Measurements from ENCODE around the gene RAD18. TPM values are rescaled to one million over a fixed set of nuclear protein-coding genes. Genes with fewer than 3 reads are reported as not detected.
A peak's percentile ranks its signal among the peaks of the same experiment; 100 is the strongest.

Gene RAD18
- total and polyA plus RNA-seq, 2 experiments from 2014 or later = 14.3 to 17.5 TPM

- peak; percentile 46 for DNase-seq
- Histone ChIP-seq H3K27me3 (replicated peaks; ENCODE audit: insufficient read depth) (no peaks in the 10 kb centered on the region), H3F3A (ENCODE audit: insufficient read depth) (peaks cover 53% of the 10 kb centered on the region), H3K9me3 (ENCODE audit: low read depth) (no peaks in the 10 kb centered on the region), H3K27ac (peak overlapping the region; percentile 68), H3K36me3 (ENCODE audit: low read depth) (peaks cover 7% of the 10 kb centered on the region), H3K4me3 (no peak overlapping the region), H3K9me2 (ENCODE audit: insufficient read depth) (no peaks in the 10 kb centered on the region), H3K9ac (0 out of 2 replicates have a peak overlapping the region, but pooled peaks have one; percentile 1), H2AFZ (no peak overlapping the region), H3K4me1 (ENCODE audit: insufficient read depth) (peaks cover 66% of the 10 kb centered on the region), H3K79me2 (ENCODE audit: insufficient read depth) (no peaks in the 10 kb centered on the region), H4K20me1 (ENCODE audit: insufficient read depth) (no peaks in the 10 kb centered on the region), H3K4me2 (ENCODE audit: unreplicated experiment) (peak overlapping the region; percentile 20)
- TF ChIP-seq EZH2phosphoT487 (IDR thresholded peaks at IDR 0.05; ENCODE audit: insufficient read depth, low read depth) (no peak), EZH2 (IDR thresholded peaks at IDR 0.05; ENCODE audit: insufficient read depth, poor library complexity, severe bottlenecking) (no peak)
- in situ Hi-C loops (cut with MboI) = no loop called here
Observed at GRCh38 chr3:8885536-8886316, 77.5 kb downstream of the RAD18 start.

DNA sequence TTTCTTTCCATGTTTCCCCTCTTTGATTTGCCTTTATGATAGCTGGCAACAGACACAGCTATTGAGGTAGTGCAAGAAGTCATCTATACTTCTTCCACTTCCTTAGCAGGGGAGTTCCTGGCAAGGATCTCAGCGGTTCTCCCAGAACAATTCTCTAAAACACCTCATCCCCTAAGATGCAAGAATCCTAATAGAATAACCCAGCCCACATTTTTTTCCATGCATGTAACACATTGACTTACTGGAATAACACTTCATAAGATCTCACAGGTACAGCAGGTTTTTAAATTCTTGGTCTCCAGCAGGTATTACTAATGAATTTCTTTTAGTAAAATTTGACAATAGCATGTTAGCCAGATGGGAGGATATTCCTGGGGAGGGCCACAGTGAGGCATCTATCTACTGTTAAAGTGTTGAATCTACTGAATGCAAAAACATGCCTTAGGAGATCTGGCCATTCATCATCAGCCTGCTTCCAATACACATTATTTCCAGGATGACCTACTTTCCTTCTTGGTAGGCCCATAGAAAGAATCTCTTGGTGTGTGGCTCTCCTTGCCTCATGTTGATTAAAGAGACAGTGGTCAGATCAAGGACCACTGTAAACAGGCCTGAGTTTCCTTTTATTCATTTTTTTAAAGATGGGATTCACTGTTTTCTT, 78.5 kb downstream of the RAD18 start:
- H3K27me3 ChIP-seq (replicated peaks; ENCODE audit: insufficient read depth) = no peaks in the 10 kb centered on the region
- H3K4me3 ChIP-seq = no peak overlapping the region
- WGBS, 2 experiments (ENCODE audit: low coverage in 1 of 2, low lambda C conversion rate in 2 of 2, missing lambda C conversion rate in 2 of 2) = 96 to 97% methylated on average over 1 of the region's 1 CpG
- no peaks in the 10 kb centered on the region for H3K79me2 ChIP-seq (ENCODE audit: insufficient read depth)
- no peak overlapping the region for H3K4me2 ChIP-seq (ENCODE audit: unreplicated experiment)
- H3K9me3 ChIP-seq (ENCODE audit: low read depth) = no peaks in the 10 kb centered on the region
- no peak overlapping the region for H3K27ac ChIP-seq
- no peaks in the 10 kb centered on the region for H3K9me2 ChIP-seq (ENCODE audit: insufficient read depth)
- no peaks in the 10 kb centered on the region for H4K20me1 ChIP-seq (ENCODE audit: insufficient read depth)
- DNase-seq = no peak
- H2AFZ ChIP-seq = no peak overlapping the region
- peaks cover 44% of the 10 kb centered on the region for H3F3A ChIP-seq (ENCODE audit: insufficient read depth)
- peaks cover 7% of the 10 kb centered on the region for H3K36me3 ChIP-seq (ENCODE audit: low read depth)
- TF ChIP-seq EZH2phosphoT487 (IDR thresholded peaks at IDR 0.05; ENCODE audit: insufficient read depth, low read depth) = no peak
- TF ChIP-seq EZH2 (IDR thresholded peaks at IDR 0.05; ENCODE audit: insufficient read depth, poor library complexity, severe bottlenecking) = no peak
- no peak overlapping the region for H3K9ac ChIP-seq
- in situ Hi-C loops (cut with MboI) = no loop called here
- H3K4me1 ChIP-seq (ENCODE audit: insufficient read depth) = peaks cover 56% of the 10 kb centered on the region

DNA sequence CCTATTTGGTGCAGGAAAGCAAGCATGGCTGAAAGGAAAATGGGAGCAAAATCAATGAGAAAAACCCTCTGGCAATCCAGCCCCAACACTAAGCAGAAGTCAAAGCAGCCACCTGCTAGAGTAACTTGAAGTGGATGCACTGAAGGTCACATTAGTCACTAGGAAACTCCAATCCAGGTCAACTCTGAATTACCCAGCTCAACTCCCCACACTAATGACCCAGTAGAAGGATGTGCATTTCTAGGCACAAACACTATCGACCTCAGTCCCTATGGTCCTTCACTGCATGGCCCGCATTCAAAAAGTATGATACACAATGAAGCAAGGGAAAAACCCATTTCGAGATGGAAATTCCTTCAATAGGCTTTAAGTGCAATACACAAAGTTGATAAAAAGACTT, 80.6 kb downstream of the RAD18 start:
- H4K20me1 ChIP-seq (ENCODE audit: insufficient read depth) = no peaks in the 10 kb centered on the region
- no peak for TF ChIP-seq EZH2phosphoT487 (IDR thresholded peaks at IDR 0.05; ENCODE audit: insufficient read depth, low read depth)
- no peak for TF ChIP-seq EZH2 (IDR thresholded peaks at IDR 0.05; ENCODE audit: insufficient read depth, poor library complexity, severe bottlenecking)
- H3K36me3 ChIP-seq (ENCODE audit: low read depth) = peaks cover 11% of the 10 kb centered on the region
- peaks cover 23% of the 10 kb centered on the region for H3F3A ChIP-seq (ENCODE audit: insufficient read depth)
- no peak for DNase-seq
- no peak overlapping the region for H3K4me2 ChIP-seq (ENCODE audit: unreplicated experiment)
- H2AFZ ChIP-seq = no peak overlapping the region
- H3K9ac ChIP-seq = no peak overlapping the region
- H3K79me2 ChIP-seq (ENCODE audit: insufficient read depth) = no peaks in the 10 kb centered on the region
- in situ Hi-C loops (cut with MboI) = no loop called here
- H3K9me3 ChIP-seq (ENCODE audit: low read depth) = no peaks in the 10 kb centered on the region
- no peaks in the 10 kb centered on the region for H3K9me2 ChIP-seq (ENCODE audit: insufficient read depth)
- no peak overlapping the region for H3K4me3 ChIP-seq
- peaks cover 35% of the 10 kb centered on the region for H3K4me1 ChIP-seq (ENCODE audit: insufficient read depth)
- 96 to 98% methylated on average over 3 of the region's 3 CpGs for WGBS, 2 experiments (ENCODE audit: low coverage in 1 of 2, low lambda C conversion rate in 2 of 2, missing lambda C conversion rate in 2 of 2)
- no peak overlapping the region for H3K27ac ChIP-seq
- no peaks in the 10 kb centered on the region for H3K27me3 ChIP-seq (replicated peaks; ENCODE audit: insufficient read depth)

- Histone ChIP-seq H3K9me2 (ENCODE audit: insufficient read depth) (no peaks in the 10 kb centered on the region), H3K36me3 (ENCODE audit: low read depth) (peaks cover 11% of the 10 kb centered on the region), H3K27ac (no peak overlapping the region), H3F3A (ENCODE audit: insufficient read depth) (peaks cover 19% of the 10 kb centered on the region), H3K4me2 (ENCODE audit: unreplicated experiment) (no peak overlapping the region), H3K27me3 (replicated peaks; ENCODE audit: insufficient read depth) (no peaks in the 10 kb centered on the region), H4K20me1 (ENCODE audit: insufficient read depth) (no peaks in the 10 kb centered on the region), H3K9ac (no peak overlapping the region), H3K4me3 (no peak overlapping the region), H3K4me1 (ENCODE audit: insufficient read depth) (peaks cover 31% of the 10 kb centered on the region), H3K79me2 (ENCODE audit: insufficient read depth) (no peaks in the 10 kb centered on the region), H2AFZ (no peak overlapping the region), H3K9me3 (ENCODE audit: low read depth) (no peaks in the 10 kb centered on the region)
- 72 to 78% methylated on average over 3 of the region's 3 CpGs for WGBS, 2 experiments (ENCODE audit: low coverage in 1 of 2, low lambda C conversion rate in 2 of 2, missing lambda C conversion rate in 2 of 2)
- no peak for TF ChIP-seq EZH2 (IDR thresholded peaks at IDR 0.05; ENCODE audit: insufficient read depth, poor library complexity, severe bottlenecking)
- TF ChIP-seq EZH2phosphoT487 (IDR thresholded peaks at IDR 0.05; ENCODE audit: insufficient read depth, low read depth) = no peak
- DNase-seq = no peak
- in situ Hi-C loops (cut with MboI) = no loop called here
Observed at GRCh38 chr3:8882171-8882593, 81.1 kb downstream of the RAD18 start.
